Effector CD8-positive, alpha-beta T cell (primary cell): ENCODE results near the gene PHLPP2.
A peak's percentile ranks its signal among the peaks of the same experiment; 100 is the strongest.

Experiments
- DNase-seq: peaks from one replicate; lab custom pipeline; 2025; lab: John Stamatoyannopoulos, UW
- total RNA-seq, 4 experiments: gene quantifications; one replicate each; lab custom pipeline; 2026; lab: John Stamatoyannopoulos, UW

The PHLPP2 gene
- 40.4 to 54.2 (median 47.2) reads per million in 4 experiments for total RNA-seq

GRCh38 chr16:71724320-71724751 is at the start of gene PHLPP2:
PHLPP2 (minus strand) TSS chr16:71724701; CDS start chr16:71714795, 9,906 bp downstream.
- no peak for DNase-seq

- DNase-seq = no peak
These were observed 47.1 kb upstream of the PHLPP2 start for GRCh38 chr16:71771571-71771970.

GRCh38 chr16:71769222-71769621 is 44.7 kb upstream of the PHLPP2 start:
- no peak for DNase-seq

- DNase-seq = no peak
These were observed 42.8 kb upstream of the PHLPP2 start for GRCh38 chr16:71767060-71767900.

GRCh38 chr16:71762186-71762585 is 37.7 kb upstream of the PHLPP2 start:
- no peak for DNase-seq

- no peak for DNase-seq
These were observed 36.6 kb upstream of the PHLPP2 start for GRCh38 chr16:71761097-71761496.

- DNase-seq = no peak
These were observed 33.8 kb upstream of the PHLPP2 start for GRCh38 chr16:71758293-71758760.

- DNase-seq = no peak
These were observed 30.2 kb upstream of the PHLPP2 start for GRCh38 chr16:71754652-71755051.

- DNase-seq = no peak
These were observed 29.6 kb upstream of the PHLPP2 start for GRCh38 chr16:71754108-71754507.

GRCh38 chr16:71748226-71748625 is 23.7 kb upstream of the PHLPP2 start:
- DNase-seq = no peak

GRCh38 chr16:71746442-71747046 is 22.0 kb upstream of the PHLPP2 start:
- DNase-seq = no peak

- no peak for DNase-seq
These were observed 14.4 kb upstream of the PHLPP2 start for GRCh38 chr16:71738855-71739254.

GRCh38 chr16:71737501-71737900 is 13.0 kb upstream of the PHLPP2 start:
- DNase-seq = no peak

- DNase-seq = no peak
These were observed 10.0 kb upstream of the PHLPP2 start for GRCh38 chr16:71734511-71734910.

GRCh38 chr16:71732587-71732986 is 8.1 kb upstream of the PHLPP2 start:
- no peak for DNase-seq

- DNase-seq = no peak
These were observed 3.2 kb upstream of the PHLPP2 start for GRCh38 chr16:71727551-71728324.

GRCh38 chr16:71726476-71727315 is 2.2 kb upstream of the PHLPP2 start:
- no peak for DNase-seq

GRCh38 chr16:71723537-71724319 is 773 bp downstream of the PHLPP2 start:
- peak; percentile 66 for DNase-seq

- DNase-seq = peak; percentile 53
These were observed 1.5 kb downstream of the PHLPP2 start for GRCh38 chr16:71722801-71723536.
